Measurements from ENCODE around the gene FSD1. TPM values are rescaled to one million over a fixed set of nuclear protein-coding genes. Genes with fewer than 3 reads are reported as not detected.
A peak's percentile ranks its signal among the peaks of the same experiment; 100 is the strongest.

FSD1 gene
- total RNA-seq, 2 experiments from 2014 or later: 20.8 to 21.8 TPM

DNA sequence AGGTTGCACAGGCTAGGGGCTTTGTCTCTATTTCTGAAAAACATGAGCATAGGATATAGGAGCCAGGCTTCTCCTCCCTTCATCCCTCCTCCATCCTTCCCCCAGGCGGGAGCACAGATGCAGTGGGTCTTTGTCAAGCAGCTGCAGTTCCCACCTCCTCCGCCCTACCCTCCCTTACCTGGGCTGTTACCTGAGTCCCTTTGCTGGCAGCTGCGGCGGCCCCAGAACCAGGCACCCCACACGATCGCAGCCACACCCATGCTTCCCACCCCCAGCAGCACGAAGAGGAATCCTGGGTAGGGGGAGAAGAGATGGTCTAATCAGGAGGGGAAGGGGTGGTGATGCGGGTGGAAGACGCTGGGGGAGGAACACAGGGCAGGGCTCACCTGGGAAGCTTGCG is 10.0 kb upstream of the FSD1 start:
- POLR2A ChIA-PET: interaction anchor here (0.5 kb wide), 1 partner anchor 8 kb away, joined by 8 read pairs; no protein-coding TSS in a partner anchor
- no peaks in the 10 kb centered on the region for H3K36me3 Mint-ChIP-seq
- H3K27me3 Mint-ChIP-seq: no peaks in the 10 kb centered on the region
- no peak overlapping the region for H3K27ac Mint-ChIP-seq
- H3K4me1 Mint-ChIP-seq: peaks cover 5% of the 10 kb centered on the region
- no peaks in the 10 kb centered on the region for H3K9me3 Mint-ChIP-seq
- no peak overlapping the region for H3K4me3 Mint-ChIP-seq
- DNase-seq (no peak), ATAC-seq (ENCODE audit: low read depth) (no peak)

DNA sequence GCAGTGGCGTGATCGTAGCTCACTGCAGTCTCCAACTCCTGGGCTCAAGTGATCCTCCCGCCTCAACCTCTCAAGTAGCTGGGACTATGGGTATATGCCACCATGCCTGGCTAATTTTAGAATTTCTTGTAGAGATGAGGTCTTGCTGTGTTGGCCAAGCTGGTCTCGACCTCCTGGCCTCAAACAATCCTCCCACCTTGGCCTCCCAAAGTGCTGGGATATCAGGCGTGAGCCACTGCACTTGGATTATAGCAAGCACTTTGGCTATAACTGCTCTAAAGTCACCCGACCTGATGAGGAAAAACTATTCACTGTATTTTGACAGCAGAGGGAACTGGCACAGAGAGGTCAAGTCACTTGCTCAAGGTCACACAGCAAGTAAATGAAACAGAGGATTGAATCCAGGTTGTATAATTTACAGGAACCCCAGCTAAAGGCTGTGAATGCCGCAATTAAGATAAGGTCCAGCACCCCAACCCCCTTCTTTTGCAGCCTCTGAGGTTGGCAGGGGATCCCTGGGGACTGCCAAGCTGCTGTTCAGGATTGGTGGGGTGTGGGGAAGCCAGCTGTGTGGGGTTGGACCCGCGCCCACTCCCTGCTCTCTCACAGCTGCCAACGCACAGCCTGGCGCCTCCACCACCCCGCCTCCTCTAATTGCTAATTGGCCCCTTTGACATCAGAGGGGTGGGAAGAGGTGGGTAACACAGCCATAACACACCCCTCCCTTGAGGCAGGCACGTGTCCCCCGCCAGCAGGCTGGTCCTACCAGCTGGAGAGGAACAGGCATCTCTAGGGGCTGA is 8.2 kb upstream of the FSD1 start:
- no peak for DNase-seq
- no peaks in the 10 kb centered on the region for H3K27me3 Mint-ChIP-seq
- peaks cover 3% of the 10 kb centered on the region for H3K36me3 Mint-ChIP-seq
- no peak overlapping the region for H3K4me3 Mint-ChIP-seq
- H3K4me1 Mint-ChIP-seq: peaks cover 13% of the 10 kb centered on the region
- POLR2A ChIA-PET: no interaction called here
- H3K27ac Mint-ChIP-seq: no peak overlapping the region
- H3K9me3 Mint-ChIP-seq: no peaks in the 10 kb centered on the region
- no peak for ATAC-seq (ENCODE audit: low read depth)

DNA sequence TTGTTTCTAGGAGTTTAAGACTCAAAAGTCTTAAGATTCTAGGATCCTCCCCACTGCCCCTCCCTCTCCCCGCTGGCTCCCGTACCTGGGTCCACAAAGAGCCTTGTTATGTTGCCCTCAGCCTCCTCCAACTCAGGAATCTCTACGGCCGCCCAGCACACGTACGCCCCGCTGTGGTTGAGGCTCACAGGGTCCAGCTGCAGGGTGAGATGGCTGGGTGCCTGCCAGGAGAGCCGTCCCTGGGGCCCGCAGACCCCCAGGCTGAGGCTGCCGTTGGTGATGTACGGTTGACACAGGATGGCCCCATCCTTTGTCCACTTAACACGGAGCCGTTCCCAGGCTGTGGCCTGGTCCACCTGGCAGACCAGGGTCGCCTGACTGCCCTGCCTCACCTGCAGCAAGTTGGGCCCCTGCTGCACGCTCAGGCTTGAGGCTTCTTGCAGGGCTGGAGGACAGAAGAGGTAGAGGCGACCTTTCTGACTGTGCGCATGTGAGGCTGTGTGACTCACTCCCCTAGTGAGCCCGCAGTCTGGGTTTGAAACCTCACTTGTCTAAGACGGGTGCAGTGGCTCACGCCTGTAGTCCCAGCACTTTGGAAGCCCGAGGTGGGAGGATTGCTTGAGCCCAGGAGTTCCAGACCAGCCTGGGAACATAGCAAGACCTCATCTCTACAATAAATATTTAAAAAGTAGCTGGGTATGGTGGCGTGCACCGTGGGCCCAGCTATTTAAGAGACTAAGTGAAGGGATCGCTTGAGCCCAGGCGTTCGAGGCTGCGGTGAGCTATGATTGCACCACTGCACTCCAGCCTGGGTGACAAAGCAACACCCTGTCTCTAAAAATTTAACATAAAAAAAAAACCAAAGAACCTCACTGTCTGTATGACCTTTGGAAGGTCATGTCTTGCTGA is 6.2 kb upstream of the FSD1 start:
- Mint-ChIP-seq H3K36me3 (peaks cover 4% of the 10 kb centered on the region), H3K27ac (no peak overlapping the region), H3K4me1 (peaks cover 22% of the 10 kb centered on the region), H3K9me3 (no peaks in the 10 kb centered on the region), H3K27me3 (no peaks in the 10 kb centered on the region), H3K4me3 (no peak overlapping the region)
- DNase-seq: no peak
- ATAC-seq (ENCODE audit: low read depth): peak; percentile 40
- POLR2A ChIA-PET: no interaction called here

DNA sequence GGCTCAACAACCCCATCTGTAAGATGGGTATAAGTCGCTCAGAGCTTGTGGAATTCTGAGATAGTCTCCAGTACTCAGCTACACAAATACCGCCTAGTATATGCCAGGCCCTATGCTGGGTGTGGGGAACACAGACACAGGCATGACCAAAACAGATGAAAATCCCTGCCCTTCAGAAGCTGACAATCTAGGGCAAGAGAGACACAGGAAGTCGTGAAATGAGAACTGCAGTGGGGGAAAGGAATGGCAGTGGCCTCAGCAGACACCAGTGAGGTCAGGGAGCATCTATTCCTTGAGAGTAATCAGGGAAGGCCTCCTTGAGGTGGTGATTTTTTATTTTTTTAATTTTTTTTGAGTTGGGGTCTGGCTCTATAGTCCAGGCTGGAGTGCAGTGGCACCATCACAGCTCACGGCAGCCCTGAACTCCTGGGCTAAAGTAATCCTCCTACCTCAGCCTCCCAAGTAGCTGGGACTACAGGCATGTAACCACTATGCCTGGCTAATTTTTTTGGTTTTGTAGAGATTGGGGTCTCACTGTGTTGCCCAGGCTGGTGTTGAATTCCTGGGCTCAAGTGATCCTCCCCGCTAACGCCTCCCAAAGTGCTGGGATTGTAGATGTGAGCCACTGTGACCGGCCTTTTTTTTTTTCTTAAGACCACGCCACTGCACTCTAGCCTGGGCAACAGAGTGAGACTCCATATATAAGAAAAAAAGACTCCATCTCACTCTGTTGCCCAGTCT is 5.4 kb upstream of the FSD1 start:
- H3K4me1 Mint-ChIP-seq: peaks cover 27% of the 10 kb centered on the region
- POLR2A ChIA-PET: interaction anchor here (1.2 to 2.1 kb wide), 2 partner anchors 20 to 44 kb away, joined by 4 to 8 read pairs; partner anchors contain the start of gene MPND
- H3K4me3 Mint-ChIP-seq: peak overlapping the region; percentile 21
- peaks cover 4% of the 10 kb centered on the region for H3K36me3 Mint-ChIP-seq
- H3K27ac Mint-ChIP-seq: peak overlapping the region; percentile 74
- no peaks in the 10 kb centered on the region for H3K9me3 Mint-ChIP-seq
- ATAC-seq (ENCODE audit: low read depth): no peak
- DNase-seq: no peak
- no peaks in the 10 kb centered on the region for H3K27me3 Mint-ChIP-seq

DNA sequence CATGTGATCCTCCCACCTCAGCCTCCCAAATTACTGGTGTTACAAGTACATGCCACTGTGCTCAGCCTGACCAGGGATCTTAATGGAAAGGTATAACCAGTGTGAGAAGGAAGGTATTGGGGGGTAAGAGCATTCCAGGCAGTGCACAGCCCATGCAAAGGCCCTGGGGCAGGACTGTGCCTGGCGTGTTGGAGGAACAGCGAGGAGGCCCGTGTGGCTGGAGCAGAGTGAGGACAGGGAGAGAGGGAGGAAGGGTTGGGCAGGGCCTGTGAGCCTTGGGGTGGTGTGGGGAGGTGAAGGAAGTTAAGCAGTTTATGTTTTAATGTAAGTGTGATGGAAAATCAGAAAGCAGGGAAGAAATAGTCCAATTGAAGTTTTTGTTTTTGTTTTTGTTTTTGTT is 3.8 kb upstream of the FSD1 start:
- no peak for ATAC-seq (ENCODE audit: low read depth)
- Mint-ChIP-seq H3K4me3 (peak overlapping the region; percentile 85), H3K27me3 (no peaks in the 10 kb centered on the region), H3K9me3 (no peaks in the 10 kb centered on the region), H3K27ac (peak overlapping the region; percentile 84), H3K4me1 (peaks cover 31% of the 10 kb centered on the region), H3K36me3 (peaks cover 4% of the 10 kb centered on the region)
- no peak for DNase-seq
- POLR2A ChIA-PET: interaction anchor here (2.1 kb wide), 1 partner anchor 42 kb away, joined by 8 read pairs; the partner anchor contains the start of gene MPND

DNA sequence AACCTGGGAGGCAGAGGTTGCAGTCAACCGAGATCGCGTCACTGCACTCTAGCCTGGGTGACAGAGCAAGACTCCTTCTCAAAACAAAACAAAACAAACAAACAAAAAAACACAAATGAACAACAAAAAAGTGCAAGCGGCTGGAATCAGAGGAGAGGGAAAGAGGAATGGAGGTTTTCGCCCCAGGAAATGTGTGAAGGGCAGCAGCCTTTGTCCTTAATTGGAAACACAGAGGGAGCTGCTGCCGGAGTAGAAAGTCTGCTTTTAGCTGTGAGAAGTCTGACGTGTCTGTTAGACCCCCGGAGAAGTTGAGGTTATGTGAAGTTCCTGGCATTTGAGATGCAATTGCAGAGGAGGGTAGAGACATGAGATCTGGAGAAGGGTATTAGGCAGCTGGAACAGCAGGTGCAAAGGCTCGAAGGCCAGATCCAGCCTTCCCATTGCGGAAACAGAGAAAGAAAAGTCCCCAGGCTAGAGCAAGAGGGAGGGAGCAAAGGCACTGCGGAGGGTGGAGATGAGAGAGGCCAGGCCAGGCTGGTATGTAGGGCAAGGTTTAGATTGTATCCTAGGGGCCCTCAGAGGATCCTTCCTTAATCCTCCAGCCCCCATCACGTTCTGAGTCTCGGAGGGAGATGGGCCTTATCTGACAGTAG is 2.7 kb upstream of the FSD1 start:
- POLR2A ChIA-PET: interaction anchor here (0.7 to 2.1 kb wide), 4 partner anchors 26 to 54 kb away, joined by 3 to 6 read pairs (median 4); partner anchors contain the start of gene MPND

DNA sequence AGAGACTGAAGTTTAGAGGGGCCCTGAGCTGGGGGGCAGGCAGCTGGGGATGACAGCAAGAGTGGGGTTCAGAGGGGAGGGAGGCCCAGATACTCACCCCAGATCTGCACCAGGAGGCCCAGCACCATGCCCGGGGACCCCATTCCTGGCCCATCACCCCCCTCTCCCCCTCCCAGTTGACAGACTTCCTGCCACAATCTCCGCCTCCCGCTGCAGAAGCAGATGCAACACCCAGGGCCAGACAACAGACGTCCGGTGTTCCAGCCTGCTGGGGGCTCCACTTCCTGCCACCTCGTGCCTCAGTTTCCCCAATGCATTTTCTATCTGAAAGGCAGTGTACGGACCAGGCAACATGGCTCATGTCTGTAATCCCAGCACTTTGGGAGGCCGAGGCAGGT is 2.2 kb upstream of the FSD1 start, which contains the start of gene TMIGD2:
TMIGD2 (minus strand) TSS at position 147 of the 398 bp plus-strand sequence; CDS start at position 143, 4 bp downstream.
- peak within 1 kb of the TSS; percentile 88 for H3K27ac Mint-ChIP-seq
- ATAC-seq (ENCODE audit: low read depth) (peak; percentile 20), DNase-seq (no peak)
- POLR2A ChIA-PET: interaction anchor here (0.5 to 2.1 kb wide), 7 partner anchors 8 to 103 kb away, joined by 3 to 9 read pairs (median 5); partner anchors contain the start of gene MPND
- H3K4me3 Mint-ChIP-seq: peak within 1 kb of the TSS; percentile 85
- H3K27me3 Mint-ChIP-seq: no peaks in the 10 kb centered on the region
- peaks cover 10% of the 10 kb centered on the region for H3K36me3 Mint-ChIP-seq
- H3K4me1 Mint-ChIP-seq: peaks cover 31% of the 10 kb centered on the region
- H3K9me3 Mint-ChIP-seq: no peaks in the 10 kb centered on the region

More for the DNA sequence above, 2.7 kb upstream of the FSD1 start:
- Mint-ChIP-seq H3K9me3 (no peaks in the 10 kb centered on the region), H3K4me3 (peak overlapping the region; percentile 85), H3K4me1 (peaks cover 31% of the 10 kb centered on the region), H3K27ac (peak overlapping the region; percentile 88), H3K27me3 (no peaks in the 10 kb centered on the region), H3K36me3 (peaks cover 6% of the 10 kb centered on the region)
- ATAC-seq (ENCODE audit: low read depth) (peak; percentile 25), DNase-seq (no peak)

GRCh38 chr19:4303819-4304537 is 420 bp upstream of the FSD1 start:
- DNase-seq: no peak
- POLR2A ChIA-PET: interaction anchor here (0.5 to 2.1 kb wide), 8 partner anchors 16 to 224 kb away, joined by 4 to 8 read pairs (median 5); partner anchors contain the start of genes MPND and STAP2
- Mint-ChIP-seq H3K4me1 (peaks cover 29% of the 10 kb centered on the region), H3K4me3 (peak overlapping the region; percentile 62), H3K36me3 (peaks cover 10% of the 10 kb centered on the region), H3K27ac (peak overlapping the region; percentile 81), H3K27me3 (no peaks in the 10 kb centered on the region), H3K9me3 (no peaks in the 10 kb centered on the region)
- ATAC-seq (ENCODE audit: low read depth): no peak

GRCh38 chr19:4305257-4305612 is 837 bp downstream of the FSD1 start:
- H3K9me3 Mint-ChIP-seq: no peaks in the 10 kb centered on the region
- ATAC-seq (ENCODE audit: low read depth): no peak
- DNase-seq: no peak
- peaks cover 23% of the 10 kb centered on the region for H3K4me1 Mint-ChIP-seq
- POLR2A ChIA-PET: interaction anchor here (1.3 to 1.7 kb wide), 2 partner anchors 23 to 34 kb away, joined by 4 to 8 read pairs; partner anchors contain the start of gene STAP2
- H3K36me3 Mint-ChIP-seq: peaks cover 14% of the 10 kb centered on the region
- no peak overlapping the region for H3K27ac Mint-ChIP-seq
- no peaks in the 10 kb centered on the region for H3K27me3 Mint-ChIP-seq
- peak overlapping the region; percentile 71 for H3K4me3 Mint-ChIP-seq

DNA sequence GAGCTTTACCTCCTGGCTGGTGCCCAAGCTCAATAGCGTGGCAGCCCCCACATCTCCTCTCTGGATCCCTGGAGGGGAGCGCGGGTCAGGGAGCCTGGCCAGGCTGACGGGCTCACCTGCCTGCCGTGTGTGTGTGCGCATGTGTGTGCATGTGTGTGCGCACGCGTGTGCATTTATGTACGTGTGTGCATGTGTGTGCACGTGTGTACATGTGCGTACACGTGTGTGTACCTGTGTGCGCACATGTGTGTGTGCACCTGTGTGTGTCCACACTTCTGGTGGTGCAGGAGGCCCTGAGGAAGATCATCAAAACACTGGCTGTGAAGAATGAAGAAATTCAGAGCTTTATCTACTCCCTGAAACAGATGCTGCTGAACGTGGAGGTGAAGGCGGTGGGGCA is 1.3 kb downstream of the FSD1 start:
- POLR2A ChIA-PET: interaction anchor here (1.5 kb wide), 1 partner anchor 37 kb away, joined by 4 read pairs; no protein-coding TSS in a partner anchor
- ATAC-seq (ENCODE audit: low read depth) (no peak), DNase-seq (no peak)
- H3K4me3 Mint-ChIP-seq: peak overlapping the region; percentile 71
- no peak overlapping the region for H3K27ac Mint-ChIP-seq
- no peaks in the 10 kb centered on the region for H3K9me3 Mint-ChIP-seq
- H3K27me3 Mint-ChIP-seq: no peaks in the 10 kb centered on the region
- peaks cover 14% of the 10 kb centered on the region for H3K36me3 Mint-ChIP-seq
- peaks cover 19% of the 10 kb centered on the region for H3K4me1 Mint-ChIP-seq

- POLR2A ChIA-PET: no interaction called here
- Mint-ChIP-seq H3K4me3 (no peak overlapping the region), H3K27me3 (no peaks in the 10 kb centered on the region), H3K9me3 (no peaks in the 10 kb centered on the region), H3K4me1 (no peaks in the 10 kb centered on the region), H3K36me3 (peaks cover 22% of the 10 kb centered on the region), H3K27ac (no peak overlapping the region)
- ATAC-seq (ENCODE audit: low read depth) (no peak), DNase-seq (no peak)
Measured at GRCh38 chr19:4310247-4311121, 6.1 kb downstream of the FSD1 start.
